Neural crest cell (in vitro differentiated cells): ENCODE measurements around the gene SRRM2. TPM values are rescaled to one million over a fixed set of nuclear protein-coding genes. Genes with fewer than 3 reads are reported as not detected.

Experiments
- DNase-seq: peaks from one replicate; pipeline ENCODE4 v3.0.0; 2021; ENCODE audit warnings: low read depth, mixed read lengths, low spot score
- H3K27ac Mint-ChIP-seq: one replicate; pipeline ENCODE4 v1.8.0; 2021; ENCODE audit warnings: mild to moderate bottlenecking, mixed read lengths; ENCODE audit not compliant: unreplicated experiment
- H3K27me3 Mint-ChIP-seq: 2 replicates; pipeline ENCODE4 v1.8.0; 2021; ENCODE audit warnings: low read depth, mild to moderate bottlenecking, mixed read lengths
- H3K36me3 Mint-ChIP-seq: 2 replicates; pipeline ENCODE4 v1.8.0; 2021; ENCODE audit warnings: low read depth, mild to moderate bottlenecking, mixed read lengths
- H3K4me1 Mint-ChIP-seq: 2 replicates; pipeline ENCODE4 v1.8.0; 2021; ENCODE audit warnings: mixed read lengths
- H3K4me3 Mint-ChIP-seq: one replicate; pipeline ENCODE4 v1.8.0; 2021; ENCODE audit warnings: mild to moderate bottlenecking, mixed read lengths
- H3K9me3 Mint-ChIP-seq: 2 replicates; pipeline ENCODE4 v1.8.0; 2021; ENCODE audit warnings: mixed read lengths
- CTCF ChIP-seq: fragments of 200-600 bp; sonication (generic); conservative IDR thresholded peaks from 2 replicates; pipeline ENCODE4 v1.5.0; 2021; ENCODE audit warnings: antibody characterized with exemption, mild to moderate bottlenecking
- total RNA-seq: library from RNA; stranded (reverse); gene quantifications from 2 replicates; pipeline ENCODE4 v1.2.1, GENCODE V29; 2021

SRRM2 gene
- total RNA-seq, 1 donor from 2014 or later, result 803 TPM

GRCh38 chr16:2787406-2787805 is 35.0 kb downstream of the SRRM2 start, which contains the start of gene PRSS33:
PRSS33 (minus strand) TSS chr16:2787560; CDS start chr16:2786547, 1,013 bp downstream.
- Mint-ChIP-seq H3K27ac (no peak within 1 kb of the TSS), H3K36me3 (no peaks in the 10 kb centered on the region), H3K4me1 (peaks cover 4% of the 10 kb centered on the region), H3K9me3 (no peaks in the 10 kb centered on the region), H3K4me3 (no peak within 1 kb of the TSS), H3K27me3 (peaks cover 23% of the 10 kb centered on the region)
- no peak for DNase-seq
- TF ChIP-seq CTCF, result no peak

GRCh38 chr16:2787961-2788360 is 35.5 kb downstream of the SRRM2 start:
- DNase-seq, result no peak
- no peaks in the 10 kb centered on the region for H3K36me3 Mint-ChIP-seq
- H3K4me1 Mint-ChIP-seq, result peaks cover 4% of the 10 kb centered on the region
- H3K27ac Mint-ChIP-seq, result no peak overlapping the region
- TF ChIP-seq CTCF, result no peak
- H3K27me3 Mint-ChIP-seq, result peaks cover 26% of the 10 kb centered on the region
- no peak overlapping the region for H3K4me3 Mint-ChIP-seq
- H3K9me3 Mint-ChIP-seq, result no peaks in the 10 kb centered on the region

GRCh38 chr16:2790631-2791030 is 38.2 kb downstream of the SRRM2 start:
- DNase-seq, result no peak
- Mint-ChIP-seq H3K27ac (no peak overlapping the region), H3K36me3 (no peaks in the 10 kb centered on the region), H3K27me3 (peaks cover 47% of the 10 kb centered on the region), H3K9me3 (no peaks in the 10 kb centered on the region), H3K4me1 (peaks cover 4% of the 10 kb centered on the region), H3K4me3 (no peak overlapping the region)
- TF ChIP-seq CTCF, result no peak

- Mint-ChIP-seq H3K4me3 (no peak overlapping the region), H3K36me3 (no peaks in the 10 kb centered on the region), H3K9me3 (no peaks in the 10 kb centered on the region), H3K27me3 (peaks cover 52% of the 10 kb centered on the region), H3K4me1 (peaks cover 4% of the 10 kb centered on the region), H3K27ac (no peak overlapping the region)
- TF ChIP-seq CTCF, result no peak
- no peak for DNase-seq
Observed at GRCh38 chr16:2791174-2791573, 38.7 kb downstream of the SRRM2 start.

- Mint-ChIP-seq H3K27ac (no peak overlapping the region), H3K4me1 (no peaks in the 10 kb centered on the region), H3K27me3 (peaks cover 58% of the 10 kb centered on the region), H3K4me3 (no peak overlapping the region), H3K9me3 (no peaks in the 10 kb centered on the region), H3K36me3 (no peaks in the 10 kb centered on the region)
- no peak for DNase-seq
- no peak for TF ChIP-seq CTCF
Observed at GRCh38 chr16:2792940-2793339, 40.5 kb downstream of the SRRM2 start.
